ENCODE measurements around the gene LANCL1. TPM values are rescaled to one million over a fixed set of nuclear protein-coding genes. Genes with fewer than 3 reads are reported as not detected.

The LANCL1 gene
- total RNA-seq, 4 donors from 2014 or later: 32.1 to 39.2 (median 35.3) TPM

- no peak for TF ChIP-seq CTCF (IDR thresholded peaks at IDR 0.05; ENCODE audit: low read depth)
These were observed 3.5 kb upstream of the LANCL1 start for GRCh38 chr2:210480079-210480478.

- no peak for TF ChIP-seq CTCF (IDR thresholded peaks at IDR 0.05; ENCODE audit: low read depth)
These were observed 2.1 kb upstream of the LANCL1 start for GRCh38 chr2:210478661-210479060.

GRCh38 chr2:210477496-210477895, 937 bp upstream of the LANCL1 start:
- no peak for TF ChIP-seq CTCF (IDR thresholded peaks at IDR 0.05; ENCODE audit: low read depth)

GRCh38 chr2:210475706-210476105, 853 bp downstream of the LANCL1 start:
- TF ChIP-seq CTCF (IDR thresholded peaks at IDR 0.05; ENCODE audit: low read depth): no peak

- no peak for TF ChIP-seq CTCF (IDR thresholded peaks at IDR 0.05; ENCODE audit: low read depth)
These were observed 1.8 kb downstream of the LANCL1 start for GRCh38 chr2:210474776-210475175.

- no peak for TF ChIP-seq CTCF (IDR thresholded peaks at IDR 0.05; ENCODE audit: low read depth)
These were observed 15.2 kb downstream of the LANCL1 start for GRCh38 chr2:210461401-210461800.

- no peak for TF ChIP-seq CTCF (IDR thresholded peaks at IDR 0.05; ENCODE audit: low read depth)
These were observed 16.0 kb downstream of the LANCL1 start for GRCh38 chr2:210460322-210461227.
